ENCODE results near the gene RDH13. TPM values are rescaled to one million over a fixed set of nuclear protein-coding genes. Genes with fewer than 3 reads are reported as not detected.

Gene RDH13
- total RNA-seq, 2 experiments from 2014 or later, result 30.9 to 33.1 TPM

GRCh38 chr19:55098716-55099556 lies 36.0 kb upstream of the RDH13 start:
- peaks cover 27% of the 10 kb centered on the region for H3K36me3 Mint-ChIP-seq (ENCODE audit: low read depth)
- ATAC-seq (no peak), DNase-seq (no peak)
- H3K4me3 Mint-ChIP-seq, result no peak overlapping the region
- POLR2A ChIA-PET, result interaction anchor here (1.0 kb wide), 1 partner anchor 14 kb away, joined by 3 read pairs; no protein-coding TSS in a partner anchor
- CTCF ChIA-PET, result interaction anchor here (1.0 to 1.8 kb wide), 2 partner anchors 11 to 218 kb away, joined by 3 to 5 read pairs; no protein-coding TSS in a partner anchor
- no peaks in the 10 kb centered on the region for H3K27me3 Mint-ChIP-seq (ENCODE audit: low read depth)
- peaks cover 2% of the 10 kb centered on the region for H3K4me1 Mint-ChIP-seq (ENCODE audit: low read depth)
- no peaks in the 10 kb centered on the region for H3K9me3 Mint-ChIP-seq (ENCODE audit: insufficient read depth)
- H3K27ac Mint-ChIP-seq, result no peak overlapping the region

- Mint-ChIP-seq H3K36me3 (ENCODE audit: low read depth) (peaks cover 22% of the 10 kb centered on the region), H3K4me1 (ENCODE audit: low read depth) (peaks cover 2% of the 10 kb centered on the region), H3K27me3 (ENCODE audit: low read depth) (no peaks in the 10 kb centered on the region), H3K4me3 (no peak overlapping the region), H3K9me3 (ENCODE audit: insufficient read depth) (no peaks in the 10 kb centered on the region), H3K27ac (no peak overlapping the region)
- CTCF ChIA-PET, result interaction anchor here (1.8 kb wide), 1 partner anchor 10 kb away, joined by 5 read pairs; no protein-coding TSS in a partner anchor
- no peak for DNase-seq
- POLR2A ChIA-PET, result interaction anchor here (1.0 kb wide), 1 partner anchor 13 kb away, joined by 3 read pairs; no protein-coding TSS in a partner anchor
- ATAC-seq, result no peak
Observed at GRCh38 chr19:55097864-55098715, 35.1 kb upstream of the RDH13 start.

- H3K4me3 Mint-ChIP-seq, result no peak overlapping the region
- H3K27ac Mint-ChIP-seq, result no peak overlapping the region
- H3K4me1 Mint-ChIP-seq (ENCODE audit: low read depth), result peaks cover 2% of the 10 kb centered on the region
- POLR2A ChIA-PET, result no interaction called here
- CTCF ChIA-PET, result interaction anchor here (0.6 kb wide), 1 partner anchor 11 kb away, joined by 3 read pairs; no protein-coding TSS in a partner anchor
- no peaks in the 10 kb centered on the region for H3K9me3 Mint-ChIP-seq (ENCODE audit: insufficient read depth)
- ATAC-seq (no peak), DNase-seq (no peak)
- peaks cover 10% of the 10 kb centered on the region for H3K36me3 Mint-ChIP-seq (ENCODE audit: low read depth)
- no peaks in the 10 kb centered on the region for H3K27me3 Mint-ChIP-seq (ENCODE audit: low read depth)
Observed at GRCh38 chr19:55096061-55096701, 33.2 kb upstream of the RDH13 start.

GRCh38 chr19:55095260-55096060 lies 32.5 kb upstream of the RDH13 start:
- H3K4me1 Mint-ChIP-seq (ENCODE audit: low read depth), result peaks cover 2% of the 10 kb centered on the region
- no peaks in the 10 kb centered on the region for H3K9me3 Mint-ChIP-seq (ENCODE audit: insufficient read depth)
- ChIA-PET CTCF (interaction anchor here (0.6 kb wide), 1 partner anchor 12 kb away, joined by 3 read pairs; no protein-coding TSS in a partner anchor), POLR2A (no interaction called here)
- H3K36me3 Mint-ChIP-seq (ENCODE audit: low read depth), result peaks cover 14% of the 10 kb centered on the region
- ATAC-seq (no peak), DNase-seq (no peak)
- H3K4me3 Mint-ChIP-seq, result no peak overlapping the region
- H3K27ac Mint-ChIP-seq, result no peak overlapping the region
- no peaks in the 10 kb centered on the region for H3K27me3 Mint-ChIP-seq (ENCODE audit: low read depth)

GRCh38 chr19:55094456-55095259 lies 31.7 kb upstream of the RDH13 start:
- Mint-ChIP-seq H3K4me3 (no peak overlapping the region), H3K27ac (no peak overlapping the region), H3K27me3 (ENCODE audit: low read depth) (no peaks in the 10 kb centered on the region), H3K36me3 (ENCODE audit: low read depth) (peaks cover 14% of the 10 kb centered on the region), H3K4me1 (ENCODE audit: low read depth) (peaks cover 3% of the 10 kb centered on the region), H3K9me3 (ENCODE audit: insufficient read depth) (no peaks in the 10 kb centered on the region)
- CTCF ChIA-PET, result no interaction called here
- no peak for DNase-seq
- ATAC-seq, result no peak
- POLR2A ChIA-PET, result no interaction called here

- H3K4me3 Mint-ChIP-seq, result no peak overlapping the region
- ATAC-seq (no peak), DNase-seq (no peak)
- POLR2A ChIA-PET, result no interaction called here
- peaks cover 27% of the 10 kb centered on the region for H3K36me3 Mint-ChIP-seq (ENCODE audit: low read depth)
- CTCF ChIA-PET, result no interaction called here
- peaks cover 8% of the 10 kb centered on the region for H3K27me3 Mint-ChIP-seq (ENCODE audit: low read depth)
- no peaks in the 10 kb centered on the region for H3K9me3 Mint-ChIP-seq (ENCODE audit: insufficient read depth)
- peaks cover 17% of the 10 kb centered on the region for H3K4me1 Mint-ChIP-seq (ENCODE audit: low read depth)
- H3K27ac Mint-ChIP-seq, result no peak overlapping the region
Observed at GRCh38 chr19:55092423-55093318, 29.7 kb upstream of the RDH13 start.

- CTCF ChIA-PET, result no interaction called here
- ATAC-seq, result no peak
- H3K36me3 Mint-ChIP-seq (ENCODE audit: low read depth), result peaks cover 31% of the 10 kb centered on the region
- peaks cover 15% of the 10 kb centered on the region for H3K27me3 Mint-ChIP-seq (ENCODE audit: low read depth)
- DNase-seq, result no peak
- no peaks in the 10 kb centered on the region for H3K9me3 Mint-ChIP-seq (ENCODE audit: insufficient read depth)
- H3K27ac Mint-ChIP-seq, result no peak overlapping the region
- peaks cover 24% of the 10 kb centered on the region for H3K4me1 Mint-ChIP-seq (ENCODE audit: low read depth)
- no peak overlapping the region for H3K4me3 Mint-ChIP-seq
- POLR2A ChIA-PET, result no interaction called here
Observed at GRCh38 chr19:55091955-55092354, 29.0 kb upstream of the RDH13 start.

GRCh38 chr19:55091126-55091910 lies 28.4 kb upstream of the RDH13 start:
- ChIA-PET POLR2A (no interaction called here), CTCF (no interaction called here)
- H3K36me3 Mint-ChIP-seq (ENCODE audit: low read depth), result peaks cover 31% of the 10 kb centered on the region
- peaks cover 17% of the 10 kb centered on the region for H3K27me3 Mint-ChIP-seq (ENCODE audit: low read depth)
- ATAC-seq (no peak), DNase-seq (no peak)
- peaks cover 26% of the 10 kb centered on the region for H3K4me1 Mint-ChIP-seq (ENCODE audit: low read depth)
- no peak overlapping the region for H3K4me3 Mint-ChIP-seq
- H3K27ac Mint-ChIP-seq, result no peak overlapping the region
- no peaks in the 10 kb centered on the region for H3K9me3 Mint-ChIP-seq (ENCODE audit: insufficient read depth)

- CTCF ChIA-PET, result no interaction called here
Observed at GRCh38 chr19:55090564-55090963, 27.6 kb upstream of the RDH13 start.

More at GRCh38 chr19:55090564-55090963, 27.6 kb upstream of the RDH13 start:
- Mint-ChIP-seq H3K27me3 (ENCODE audit: low read depth) (peaks cover 23% of the 10 kb centered on the region), H3K9me3 (ENCODE audit: insufficient read depth) (no peaks in the 10 kb centered on the region), H3K4me3 (no peak overlapping the region), H3K4me1 (ENCODE audit: low read depth) (peaks cover 26% of the 10 kb centered on the region), H3K27ac (no peak overlapping the region), H3K36me3 (ENCODE audit: low read depth) (peaks cover 31% of the 10 kb centered on the region)
- POLR2A ChIA-PET, result no interaction called here
- DNase-seq, result no peak
- no peak for ATAC-seq
